Kidney capillary endothelial cell (primary cell): ENCODE data around the gene C1QTNF8.

Experiments
- DNase-seq: peaks from one replicate; pipeline ENCODE4 v3.0.0-alpha.2; 2018; ENCODE audit warnings: low spot score

C1QTNF8 gene

DNA sequence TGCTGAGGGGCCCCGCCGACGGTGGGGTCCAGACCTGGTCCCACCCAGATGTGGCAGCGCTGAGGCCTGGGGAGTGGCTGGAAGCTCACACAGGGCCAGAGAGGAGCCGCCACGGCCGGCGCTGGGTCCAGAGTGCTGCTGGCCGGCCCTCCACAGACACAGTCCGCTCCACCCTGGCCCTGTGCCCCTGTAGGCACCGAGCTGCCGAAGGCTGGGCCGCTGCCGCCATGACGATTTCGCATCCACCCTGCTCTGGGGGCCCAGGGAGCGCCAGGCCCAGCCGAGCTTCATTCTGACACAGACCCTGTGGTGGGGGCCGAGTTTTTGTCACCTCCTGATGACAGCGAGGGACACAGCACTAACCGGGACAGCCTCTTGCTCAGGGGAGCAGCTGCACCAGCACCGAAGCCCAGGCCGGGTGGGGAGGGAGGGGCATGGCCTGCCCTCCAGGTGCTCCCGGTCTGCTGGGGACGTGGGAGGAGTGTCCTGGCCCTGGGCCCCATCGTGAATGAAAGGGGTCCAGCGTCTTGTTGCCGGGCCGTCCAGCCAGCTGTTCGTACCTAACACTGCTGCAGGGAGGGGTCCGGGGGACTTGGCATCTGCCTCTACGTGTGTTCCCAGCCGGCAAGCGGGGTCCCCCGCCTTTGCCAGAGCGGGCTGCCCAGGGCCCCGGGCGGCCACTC, 50.6 kb downstream of the C1QTNF8 start:
- no peak for DNase-seq

DNA sequence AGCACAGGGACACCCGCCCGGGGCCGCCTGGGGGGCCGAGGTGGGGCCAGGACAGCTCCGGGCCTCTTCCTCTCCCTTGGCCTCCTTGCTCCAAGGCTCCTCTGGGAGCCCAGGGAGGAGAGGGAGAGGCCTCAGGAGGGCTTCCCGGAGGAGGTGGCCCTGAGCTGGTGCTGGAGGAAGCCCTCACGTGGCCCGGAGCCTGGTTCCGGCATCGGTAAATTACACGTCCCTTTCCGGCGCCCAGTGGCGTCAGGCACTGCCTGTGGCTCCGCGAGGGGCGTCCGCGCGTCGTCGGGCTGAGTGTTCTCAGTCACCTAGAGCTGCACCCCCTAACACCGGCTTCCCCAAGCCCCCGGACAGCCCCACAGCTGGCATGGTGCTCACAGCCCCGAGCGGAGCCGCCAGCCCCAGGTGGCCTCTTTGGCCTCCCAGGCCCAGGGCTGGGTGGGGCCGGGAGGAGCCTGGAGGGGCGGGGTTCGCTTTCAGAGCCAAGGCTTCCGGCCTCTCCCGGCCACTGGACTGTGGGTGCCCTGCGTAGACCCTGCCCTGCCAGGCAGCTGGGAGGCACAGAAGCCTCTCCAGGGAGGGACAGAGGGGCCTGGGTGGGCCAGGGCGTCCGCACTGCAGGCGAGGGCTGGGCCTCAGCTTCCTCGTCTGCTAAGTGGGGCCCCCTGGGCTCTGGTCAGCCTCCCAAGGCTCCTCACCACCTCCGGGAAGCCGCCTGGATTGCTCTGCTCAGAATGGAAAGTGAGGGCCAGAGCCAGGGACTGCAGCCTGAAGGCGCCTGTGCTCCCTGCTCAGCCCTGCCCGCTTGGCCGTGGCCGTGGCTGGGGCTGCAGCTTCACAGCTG, 51.4 kb downstream of the C1QTNF8 start:
- DNase-seq, result no peak

DNA sequence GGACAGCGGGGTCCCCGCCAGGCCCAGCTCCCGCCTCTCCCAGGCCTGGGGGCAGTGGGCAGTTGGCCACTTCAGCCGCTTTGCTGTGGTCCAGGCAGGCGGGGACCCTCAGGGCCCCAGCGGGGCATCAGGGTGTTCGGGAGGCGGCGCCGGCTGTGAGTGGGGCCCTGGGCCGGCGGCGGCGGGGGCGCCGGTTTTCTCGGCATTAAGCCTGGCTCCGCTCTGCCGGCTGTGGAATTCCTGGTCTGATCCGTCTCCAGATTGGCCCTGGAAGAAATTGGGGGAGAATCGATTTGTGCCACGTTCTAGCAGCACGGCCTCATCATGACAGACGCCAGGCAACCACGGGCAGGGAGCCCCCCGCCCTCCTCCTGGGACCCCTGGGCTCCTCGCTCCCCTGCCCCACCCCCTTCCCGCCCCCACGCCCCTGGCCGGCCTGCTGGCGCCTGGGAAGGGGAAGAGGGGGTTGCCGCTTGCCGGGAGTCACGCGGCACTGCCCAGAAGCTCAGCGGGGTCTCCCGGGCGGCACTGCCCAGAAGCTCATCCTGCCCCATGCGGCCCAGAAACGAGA, 52.1 kb downstream of the C1QTNF8 start:
- DNase-seq, result no peak

DNA sequence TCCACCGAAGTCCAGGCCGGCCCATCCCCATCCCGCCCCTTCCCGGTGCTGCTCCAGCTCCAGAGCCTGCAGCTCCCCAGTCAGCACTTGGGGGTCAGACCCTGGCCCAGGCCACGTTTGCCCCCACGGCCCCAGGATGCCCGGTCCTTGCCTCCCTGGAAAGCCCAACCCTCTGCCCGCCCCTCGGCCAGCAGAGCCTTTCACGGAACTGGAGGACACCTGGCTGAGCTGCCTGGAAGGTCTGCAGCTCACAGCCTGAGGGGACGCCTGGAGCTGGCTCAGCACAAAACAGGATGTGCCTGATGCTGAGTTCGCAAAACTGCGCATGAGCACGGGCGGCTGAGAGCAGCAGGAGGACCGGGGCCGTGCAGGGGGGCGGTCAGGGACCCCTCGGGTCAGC, 53.2 kb downstream of the C1QTNF8 start:
- peak; percentile 26 for DNase-seq

DNA sequence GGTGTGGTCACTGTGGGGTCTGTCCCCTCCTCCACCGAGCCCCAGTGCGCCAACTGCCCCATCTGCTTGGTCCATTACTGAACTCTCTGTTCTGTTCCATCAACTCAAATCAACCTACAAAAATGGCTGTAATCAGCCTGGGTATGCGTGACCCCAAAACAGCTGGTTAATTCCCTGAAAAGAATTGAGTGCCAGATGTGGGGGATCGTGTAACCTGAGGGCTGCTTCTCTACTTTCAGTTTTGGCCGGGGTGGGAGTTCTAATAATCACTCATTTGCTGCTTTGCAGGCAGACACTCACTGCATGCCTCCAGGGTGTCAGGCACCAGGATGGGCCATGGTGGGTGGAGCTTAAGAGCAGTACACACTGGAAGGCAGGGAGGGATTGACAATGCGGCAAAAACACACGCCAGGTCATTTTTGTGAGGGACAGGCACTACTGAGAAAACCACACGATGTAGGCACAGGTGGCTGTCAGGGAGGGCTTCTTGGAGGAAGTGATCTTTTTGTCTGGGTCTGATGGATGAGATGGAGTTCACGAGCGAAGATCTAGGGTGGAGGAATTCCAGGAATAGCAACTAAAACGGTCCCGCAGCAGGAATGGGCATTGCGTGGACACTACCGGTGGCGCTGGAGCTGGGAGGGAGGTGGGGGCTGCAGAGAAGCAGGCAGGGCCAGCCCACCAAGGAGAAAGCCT, 53.8 kb downstream of the C1QTNF8 start:
- no peak for DNase-seq

DNA sequence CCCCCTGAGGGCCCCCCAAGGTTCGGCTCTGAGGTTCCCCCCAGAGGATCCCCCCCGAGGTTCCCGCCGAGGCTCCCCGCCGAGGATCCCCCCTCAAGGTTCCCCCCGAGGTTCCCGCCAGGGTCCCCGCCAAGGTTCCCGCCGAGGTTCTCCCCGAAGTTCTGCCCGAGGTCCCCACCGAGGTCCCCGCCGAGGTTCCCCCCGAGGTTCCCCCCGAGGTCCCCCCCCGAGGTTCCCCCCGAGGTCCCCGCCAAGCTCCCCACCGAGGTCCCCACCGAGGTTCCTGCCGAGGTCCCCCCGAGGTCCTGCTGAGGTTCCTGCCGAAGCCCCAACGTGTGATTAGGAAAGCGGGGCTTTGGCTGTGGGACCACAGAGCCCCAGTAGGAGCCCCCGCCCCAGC, 55.7 kb downstream of the C1QTNF8 start:
- DNase-seq, result no peak

DNA sequence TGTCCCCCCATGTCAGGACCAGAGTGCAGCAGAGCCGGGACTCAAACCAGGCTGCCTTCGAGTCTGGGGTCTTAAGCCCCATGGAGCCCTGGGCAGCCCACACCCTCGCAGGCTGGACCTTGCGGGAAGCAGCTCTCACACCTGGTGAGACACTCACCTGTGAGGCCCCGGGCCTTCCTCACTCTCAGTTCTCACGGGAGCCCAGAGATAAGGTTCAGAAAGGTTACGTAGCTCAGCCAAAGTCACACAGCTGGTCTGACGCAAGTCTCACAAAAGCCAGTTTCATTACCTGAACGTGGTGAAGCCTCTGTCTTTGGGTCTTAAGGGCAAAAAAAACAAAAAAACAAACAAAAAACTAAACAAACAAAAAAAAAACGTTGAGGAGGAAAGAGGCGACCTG, 56.3 kb downstream of the C1QTNF8 start:
- DNase-seq, result no peak

DNA sequence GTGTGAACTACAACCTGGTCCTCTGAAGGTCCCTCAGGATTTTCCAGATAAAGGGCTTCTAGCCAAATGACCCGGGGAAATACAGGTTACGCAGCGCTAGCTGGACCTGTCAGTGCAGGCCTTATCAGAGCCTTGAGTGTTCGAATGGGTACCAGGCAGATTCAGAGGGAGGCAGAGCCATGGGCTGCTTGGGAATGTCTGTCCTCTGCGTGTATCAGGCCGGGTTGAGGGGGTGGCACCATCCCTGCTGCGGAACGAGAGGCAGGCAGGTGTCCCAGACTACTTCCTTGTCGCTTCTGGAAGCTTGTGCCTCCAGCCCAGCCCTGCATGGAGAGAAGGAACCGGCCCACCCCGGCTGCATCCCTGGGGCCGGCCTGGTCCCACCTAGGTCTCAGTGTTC, 57.1 kb downstream of the C1QTNF8 start:
- DNase-seq, result no peak
